H1 (cell line): ENCODE data around the gene ARHGAP24.

Experiments
- EP300 ChIP-seq, 2 experiments: IDR thresholded peaks; 1 replicate in 1 of 2; 2 replicates in 1 of 2; pipeline ENCODE4 v1.6.1; 2011 to 2012; ENCODE audit warnings: low read depth in 2 of 2, low read length in 2 of 2, mild to moderate bottlenecking in 2 of 2, borderline replicate concordance in 1 of 2, inconsistent platforms in 1 of 2, moderate library complexity in 1 of 2
- JUN ChIP-seq: IDR thresholded peaks from 2 replicates; pipeline ENCODE4 v1.6.1; 2011; ENCODE audit warnings: low read depth, mild to moderate bottlenecking, improper control_type of control experiment, low read length
- JUND ChIP-seq: IDR thresholded peaks from 2 replicates; pipeline ENCODE4 v1.6.1; 2011; ENCODE audit warnings: mild to moderate bottlenecking, improper control_type of control experiment, low read length
- KDM4A ChIP-seq: IDR thresholded peaks from one replicate; pipeline ENCODE4 v1.7.1; 2012; ENCODE audit warnings: low read depth, mild to moderate bottlenecking, moderate library complexity, low read length, inconsistent platforms; ENCODE audit not compliant: severe bottlenecking
- POLR2A ChIP-seq, 2 experiments: IDR thresholded peaks; 1 replicate in 1 of 2; 2 replicates in 1 of 2; pipeline ENCODE4 v1.6.1; 2011; ENCODE audit warnings: low read depth in 2 of 2, low read length in 2 of 2, mild to moderate bottlenecking in 2 of 2; ENCODE audit errors: control extremely low read depth in 1 of 2
- TF ChIP-seq, protein P1 (sequence below), 3 experiments: IDR thresholded peaks; 1 replicate in 2 of 3; 2 replicates in 1 of 3; pipeline versions ENCODE4 v1.5.1 to v1.6.1; 2011; ENCODE audit warnings: low read length in 3 of 3, mild to moderate bottlenecking in 3 of 3, inconsistent platforms in 2 of 3, low read depth in 1 of 3, moderate library complexity in 1 of 3; ENCODE audit not compliant: insufficient read depth in 1 of 3; ENCODE audit errors: control extremely low read depth in 1 of 3
- TF ChIP-seq, protein P2 (sequence below): IDR thresholded peaks from 2 replicates; pipeline ENCODE4 v1.6.1; 2011; ENCODE audit warnings: low read length, improper control_type of control experiment
- TF ChIP-seq, protein P3 (sequence below): IDR thresholded peaks from 2 replicates; pipeline ENCODE4 v1.6.1; 2012; ENCODE audit warnings: inconsistent platforms

DNA sequence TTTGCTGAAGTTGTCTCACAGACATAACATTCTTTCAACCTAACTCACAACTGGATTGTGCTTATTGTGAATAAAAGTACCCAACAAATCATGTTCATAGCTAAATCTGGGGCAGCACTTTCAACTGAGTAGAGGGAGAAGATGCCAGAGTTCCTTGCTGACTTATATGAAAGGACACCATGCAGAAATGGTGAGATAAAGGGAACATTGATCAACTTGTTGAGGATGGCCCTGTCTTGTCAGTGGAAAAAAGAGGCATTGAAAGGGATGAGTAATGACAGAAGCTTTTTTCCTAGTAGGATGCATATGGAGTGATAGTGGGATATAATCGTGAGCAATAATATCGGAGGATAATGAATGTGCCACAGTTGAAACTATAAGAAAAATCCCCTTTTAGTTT, 221.7 kb downstream of the ARHGAP24 start:
- TF ChIP-seq, protein P1, sequence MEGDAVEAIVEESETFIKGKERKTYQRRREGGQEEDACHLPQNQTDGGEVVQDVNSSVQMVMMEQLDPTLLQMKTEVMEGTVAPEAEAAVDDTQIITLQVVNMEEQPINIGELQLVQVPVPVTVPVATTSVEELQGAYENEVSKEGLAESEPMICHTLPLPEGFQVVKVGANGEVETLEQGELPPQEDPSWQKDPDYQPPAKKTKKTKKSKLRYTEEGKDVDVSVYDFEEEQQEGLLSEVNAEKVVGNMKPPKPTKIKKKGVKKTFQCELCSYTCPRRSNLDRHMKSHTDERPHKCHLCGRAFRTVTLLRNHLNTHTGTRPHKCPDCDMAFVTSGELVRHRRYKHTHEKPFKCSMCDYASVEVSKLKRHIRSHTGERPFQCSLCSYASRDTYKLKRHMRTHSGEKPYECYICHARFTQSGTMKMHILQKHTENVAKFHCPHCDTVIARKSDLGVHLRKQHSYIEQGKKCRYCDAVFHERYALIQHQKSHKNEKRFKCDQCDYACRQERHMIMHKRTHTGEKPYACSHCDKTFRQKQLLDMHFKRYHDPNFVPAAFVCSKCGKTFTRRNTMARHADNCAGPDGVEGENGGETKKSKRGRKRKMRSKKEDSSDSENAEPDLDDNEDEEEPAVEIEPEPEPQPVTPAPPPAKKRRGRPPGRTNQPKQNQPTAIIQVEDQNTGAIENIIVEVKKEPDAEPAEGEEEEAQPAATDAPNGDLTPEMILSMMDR (IDR thresholded peaks at IDR 0.05; ENCODE audit: control extremely low read depth in 1 of 3, insufficient read depth in 1 of 3, low read depth in 1 of 3, low read length in 3 of 3) = no peak
- TF ChIP-seq JUN = no peak
- no peak for TF ChIP-seq EP300 (IDR thresholded peaks at IDR 0.05; ENCODE audit: borderline replicate concordance in 1 of 2, low read depth in 2 of 2, low read length in 2 of 2)
- TF ChIP-seq POLR2A (IDR thresholded peaks at IDR 0.05; ENCODE audit: control extremely low read depth in 1 of 2, low read depth in 2 of 2, low read length in 2 of 2) = no peak
- TF ChIP-seq KDM4A = no peak
- TF ChIP-seq JUND = no peak
- TF ChIP-seq, protein P2, sequence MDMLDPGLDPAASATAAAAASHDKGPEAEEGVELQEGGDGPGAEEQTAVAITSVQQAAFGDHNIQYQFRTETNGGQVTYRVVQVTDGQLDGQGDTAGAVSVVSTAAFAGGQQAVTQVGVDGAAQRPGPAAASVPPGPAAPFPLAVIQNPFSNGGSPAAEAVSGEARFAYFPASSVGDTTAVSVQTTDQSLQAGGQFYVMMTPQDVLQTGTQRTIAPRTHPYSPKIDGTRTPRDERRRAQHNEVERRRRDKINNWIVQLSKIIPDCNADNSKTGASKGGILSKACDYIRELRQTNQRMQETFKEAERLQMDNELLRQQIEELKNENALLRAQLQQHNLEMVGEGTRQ = no peak
- TF ChIP-seq, protein P3, sequence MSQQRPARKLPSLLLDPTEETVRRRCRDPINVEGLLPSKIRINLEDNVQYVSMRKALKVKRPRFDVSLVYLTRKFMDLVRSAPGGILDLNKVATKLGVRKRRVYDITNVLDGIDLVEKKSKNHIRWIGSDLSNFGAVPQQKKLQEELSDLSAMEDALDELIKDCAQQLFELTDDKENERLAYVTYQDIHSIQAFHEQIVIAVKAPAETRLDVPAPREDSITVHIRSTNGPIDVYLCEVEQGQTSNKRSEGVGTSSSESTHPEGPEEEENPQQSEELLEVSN = no peak
